Heart right ventricle (tissue), 16 donors: ENCODE measurements around the gene CLEC18A. TPM values are rescaled to one million over a fixed set of nuclear protein-coding genes. Genes with fewer than 3 reads are reported as not detected.
"Not testable (repeated sequence)": the region's sequence is repeated elsewhere in the genome, so short reads cannot be mapped to it uniquely, and the experiment has no call there.

Experiments used
- ATAC-seq, 8 donors: fragments of 200-7000 bp; cut with Tn5 transposase; one replicate each; pipeline ENCODE4 v1.9.1; 2020; ENCODE audit warnings: mild to moderate bottlenecking in 8 of 8, moderate library complexity in 8 of 8, moderate number of reproducible peaks in 1 of 8
- DNase-seq, 2 donors: peaks; one replicate each; pipeline ENCODE4 v3.0.0-alpha.2; 2020
- H3K27ac ChIP-seq, 10 donors: fragments of 200-600 bp; sonication (generic) in 2 of 10; one replicate each; pipeline versions ENCODE4 v1.5.0 to v1.8.0; 2020 to 2022; ENCODE audit warnings: mild to moderate bottlenecking in 3 of 10
- H3K27me3 ChIP-seq, 7 donors: fragments of 200-600 bp; one replicate each; pipeline ENCODE4 v1.8.0; 2021 to 2022; ENCODE audit warnings: mild to moderate bottlenecking in 2 of 7
- H3K36me3 ChIP-seq, 9 donors: fragments of 200-600 bp; sonication (generic) in 1 of 9; one replicate each; pipeline versions ENCODE4 v1.5.0 to v1.8.0; 2020 to 2022; ENCODE audit warnings: mild to moderate bottlenecking in 2 of 9
- H3K4me1 ChIP-seq, 9 donors: fragments of 200-600 bp; sonication (generic) in 1 of 9; one replicate each; pipeline versions ENCODE4 v1.5.0 to v1.8.0; 2020 to 2022; ENCODE audit warnings: mild to moderate bottlenecking in 4 of 9
- H3K4me3 ChIP-seq, 10 donors: fragments of 200-600 bp; sonication (generic) in 2 of 10; one replicate each; pipeline versions ENCODE4 v1.5.0 to v1.8.0; 2020 to 2022; ENCODE audit warnings: mild to moderate bottlenecking in 7 of 10, moderate library complexity in 2 of 10
- H3K9me3 ChIP-seq, 11 donors: fragments of 200-600 bp in 10 of 11; sonication (generic) in 2 of 11; one replicate each; pipeline versions ENCODE4 v1.5.0 to v1.8.0; 2013 to 2022; ENCODE audit warnings: mild to moderate bottlenecking in 2 of 11, control low read depth in 1 of 11, moderate library complexity in 1 of 11
- WGBS, 2 donors: extraction: QIAGEN DNeasy Blood & Tissue Kit; methylation state at CpG; one replicate each; pipeline ENCODE4 v1.1.7; 2013; ENCODE audit warnings: inconsistent platforms in 1 of 2; 5-methylcytosine and 5-hydroxymethylcytosine counted together
- intact Hi-C, 10 donors: fragments of 100-400 bp; cut with DNase I; formaldehyde crosslinking; loops; one replicate each; pipeline versions ENCODE4 v1.11.1 to v1.14.2; 2022
- microRNA-seq, 2 donors: library from miRNA; unstranded; fragments of <30 nt; microRNA quantifications; one replicate each; pipeline ENCODE4 v1.2.0, GENCODE V29; 2021
- polyA plus RNA-seq, 2 donors: library from polyadenylated mRNA; stranded (reverse); fragments of 200-250 nt; gene quantifications; one replicate each; pipeline ENCODE4 v1.2.3, GENCODE V29; 2013
- total RNA-seq, 10 donors: library from RNA; stranded (reverse); fragmentation: NEBNext Ultra II Directional in 3 of 10; extraction: Animal tissue kit (Norgen Biotek cat#: 25700) in 3 of 10; gene quantifications; one replicate each; pipeline versions ENCODE4 v1.2.1 to v1.2.4, GENCODE V29; 2021 to 2023
- donor health status: Arrhythmogenic right ventricular cardiomyopathy.
- donor health status: ischemic (EF 13 %, LVEDD 7.1; RV severe dilation, severe dysfunction).
- donor health status: healthy with polysubstance abuse.
- donor health status: DM: no; HTN: yes; CAD: no.
- donor health status: DM: no; HTN: no; CAD: no.
- donor health status: ischemic (EF 25% LVEDD 6.9; RV normal size, moderate dysfunction).
- donor health status: ischemic (EF 25% LVEDD 5.7; RV mildly dilated, moderate dysfunction).
- donor health status: healthy.
- donor health status: DM: yes; HTN: yes; CAD: no.
- donor health status: Ischemic cardiomyopathy.
- donor health status: ischemic (EF 35%, LVEDD 5.7; RV mildly dilated, moderate dysfunction).
- donor health status: nonischemic (EF 11% LVEDD 7.7; RV severe dilation, severe dysfunction).
- donor health status: DM: yes; HTN: yes; CAD: no.
- donor health status: PGD.
- donor health status: ischemic (EF 29% LVEDD 5.4; RV normal size, mild dysfunction).
- donor health status: nonischemic (EF 23%, LVEDD 6.1; RV moderate dilation, normal function).

Gene CLEC18A
- total and polyA plus RNA-seq, 12 donors, result 0.11 to 0.59 (median 0.34) TPM; not detected in 2

DNA sequence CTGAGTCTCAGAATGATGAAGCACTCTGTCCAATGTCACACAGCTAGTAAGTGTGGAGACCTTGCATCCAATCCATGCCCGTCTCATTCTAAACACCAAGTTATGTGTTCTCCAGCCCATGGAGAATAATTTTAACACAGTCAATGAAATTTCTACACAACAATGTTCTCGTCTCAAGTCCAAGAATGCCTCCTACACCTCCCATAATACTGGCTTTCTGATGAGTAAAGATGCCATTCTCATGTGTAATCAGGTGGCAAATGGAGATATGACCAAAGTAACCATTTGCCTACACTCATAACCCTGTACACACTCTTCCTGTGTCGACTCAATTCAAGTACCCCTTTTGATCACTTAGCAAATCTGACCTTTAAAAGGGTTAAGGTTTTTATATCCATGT is 46.8 kb downstream of the CLEC18A start:
- DNase-seq, H3K4me3 ChIP-seq, H3K27ac ChIP-seq, H3K9me3 ChIP-seq, ATAC-seq, H3K27me3 ChIP-seq, intact Hi-C loops: not testable (repeated sequence)
- Histone ChIP-seq H3K36me3 (peaks cover 0 to 35% (median 4%) of the 10 kb centered on the region in 9 donors), H3K4me1 (peaks cover 0 to 12% (median 0%) of the 10 kb centered on the region in 9 donors)
- WGBS, 2 donors, result 60% methylated on average over 3 of the region's 3 CpGs

- intact Hi-C loops, H3K27me3 ChIP-seq, DNase-seq, H3K9me3 ChIP-seq, ATAC-seq, H3K4me3 ChIP-seq: not testable (repeated sequence)
- 84 to 93% methylated on average over 9 of the region's 9 CpGs for WGBS, 2 donors
- Histone ChIP-seq H3K36me3 (peaks cover 0 to 41% (median 4%) of the 10 kb centered on the region in 9 donors), H3K4me1 (peaks cover 0 to 12% (median 0%) of the 10 kb centered on the region in 9 donors), H3K27ac (peak overlapping the region in 1 of 10 donors; percentile 34)
Observed at GRCh38 chr16:69999801-70000200, 48.7 kb downstream of the CLEC18A start.

GRCh38 chr16:70003511-70003910 is 52.4 kb downstream of the CLEC18A start:
- H3K27me3 ChIP-seq, DNase-seq, H3K9me3 ChIP-seq, H3K27ac ChIP-seq, H3K4me3 ChIP-seq, intact Hi-C loops, ATAC-seq: not testable (repeated sequence)
- Histone ChIP-seq H3K36me3 (peaks cover 0 to 42% (median 10%) of the 10 kb centered on the region in 9 donors), H3K4me1 (peaks cover 0 to 12% (median 0%) of the 10 kb centered on the region in 9 donors)
- 96 to 98% methylated on average over 2 of the region's 2 CpGs for WGBS, 2 donors

DNA sequence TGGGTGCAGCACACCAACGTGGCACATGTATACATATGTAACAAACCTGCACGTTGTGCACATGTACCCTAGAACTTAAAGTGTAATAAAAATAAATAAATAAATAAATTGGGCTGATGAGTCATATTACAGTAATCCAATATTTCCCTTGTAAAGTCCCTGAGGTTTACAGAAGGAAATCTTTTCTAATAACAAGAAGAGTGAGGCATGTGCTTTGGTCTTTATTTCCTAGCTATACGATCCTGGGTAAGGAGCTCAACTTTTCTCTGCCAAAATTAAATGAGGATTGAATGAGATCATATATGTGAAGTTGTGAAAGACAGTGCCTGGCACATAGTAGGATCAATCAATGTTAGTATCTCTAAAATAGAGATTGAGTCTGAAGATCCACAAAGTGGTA is 57.5 kb downstream of the CLEC18A start:
- H3K9me3 ChIP-seq, H3K27ac ChIP-seq, intact Hi-C loops, ATAC-seq, H3K4me1 ChIP-seq, H3K4me3 ChIP-seq, H3K27me3 ChIP-seq, DNase-seq: not testable (repeated sequence)
- WGBS, 2 donors, result 96 to 98% methylated on average over 3 of the region's 3 CpGs
- peaks cover 0 to 63% (median 11%) of the 10 kb centered on the region in 9 donors for H3K36me3 ChIP-seq

- H3K4me1 ChIP-seq, H3K9me3 ChIP-seq, H3K27me3 ChIP-seq, intact Hi-C loops, H3K4me3 ChIP-seq, ATAC-seq, H3K27ac ChIP-seq, DNase-seq: not testable (repeated sequence)
- H3K36me3 ChIP-seq, result peaks cover 0 to 83% (median 11%) of the 10 kb centered on the region in 9 donors
- 93 to 95% methylated on average over 8 of the region's 8 CpGs for WGBS, 2 donors
Observed at GRCh38 chr16:70010615-70011014, 59.5 kb downstream of the CLEC18A start.

- peaks cover 0 to 88% (median 11%) of the 10 kb centered on the region in 9 donors for H3K36me3 ChIP-seq
- WGBS, 2 donors, result 83 to 89% methylated on average over 10 of the region's 11 CpGs
- H3K27me3 ChIP-seq, intact Hi-C loops, DNase-seq, H3K4me1 ChIP-seq, H3K9me3 ChIP-seq, H3K27ac ChIP-seq, H3K4me3 ChIP-seq: not testable (repeated sequence)
- ATAC-seq, result peak in 3 of 8 donors; percentile 27 to 41 (median 40)
Observed at GRCh38 chr16:70011120-70011519, 60.0 kb downstream of the CLEC18A start.

GRCh38 chr16:70012354-70012753 is 61.2 kb downstream of the CLEC18A start:
- ATAC-seq, result peak in 1 of 8 donors; percentile 22
- 96% methylated on average over 11 of the region's 11 CpGs for WGBS, 2 donors
- H3K4me3 ChIP-seq, H3K4me1 ChIP-seq, H3K27ac ChIP-seq, H3K27me3 ChIP-seq, intact Hi-C loops, DNase-seq, H3K9me3 ChIP-seq: not testable (repeated sequence)
- peaks cover 0 to 84% (median 5%) of the 10 kb centered on the region in 9 donors for H3K36me3 ChIP-seq

DNA sequence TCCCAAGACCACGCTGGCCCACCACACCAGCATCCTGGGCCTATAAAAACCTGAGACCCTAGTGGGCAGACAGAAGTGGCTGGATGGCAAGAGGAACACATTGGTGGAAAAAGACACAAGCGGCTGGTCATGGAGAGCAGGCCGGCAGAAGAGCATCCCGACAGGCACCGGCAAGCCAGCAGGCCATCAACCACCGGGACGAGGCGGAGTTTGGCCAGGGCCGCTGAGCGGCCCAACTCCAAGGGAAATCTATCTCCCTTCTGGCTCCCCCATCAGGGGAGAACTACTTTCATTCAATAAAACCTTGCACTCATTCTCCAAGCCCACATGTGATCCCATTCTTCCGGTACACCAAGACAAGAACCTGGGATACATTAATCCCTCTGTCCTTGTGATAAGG is 61.8 kb downstream of the CLEC18A start:
- H3K4me1 ChIP-seq, DNase-seq, H3K27ac ChIP-seq, intact Hi-C loops, H3K4me3 ChIP-seq, ATAC-seq, H3K9me3 ChIP-seq, H3K27me3 ChIP-seq: not testable (repeated sequence)
- H3K36me3 ChIP-seq, result peaks cover 0 to 85% (median 5%) of the 10 kb centered on the region in 9 donors
- 92% methylated on average over 11 of the region's 11 CpGs for WGBS, 2 donors

Small RNAs within 50 kb of the gene (microRNA-seq; reads per million reads assigned to microRNA genes)
- gene MIR140, result 4,782 to 11,236 reads per million in 2 donors

Other genes with a start within 250 kb of the CLEC18A start
- gene NQO1, start 224.8 kb upstream of the CLEC18A start, total RNA-seq, result 10 to 100 TPM in 6 of 10 donors, 1 to 10 TPM in 4; 5.9 to 37.3 (median 12.2) TPM
- 10 to 100 TPM; 13.6 to 16.6 TPM for gene NQO1, start 224.8 kb upstream of the CLEC18A start, polyA plus RNA-seq
- gene NOB1, start 196.4 kb upstream of the CLEC18A start, total RNA-seq, result 10 to 100 TPM; 11.2 to 23.4 (median 15.6) TPM
- 10 to 100 TPM in 1 of 2 donors, 1 to 10 TPM in 1; 5.4 to 23.1 TPM for gene NOB1, start 196.4 kb upstream of the CLEC18A start, polyA plus RNA-seq
- gene WWP2, start 189.0 kb upstream of the CLEC18A start, total RNA-seq, result 10 to 100 TPM; 19.1 to 31.1 (median 21.2) TPM
- gene WWP2, start 189.0 kb upstream of the CLEC18A start, polyA plus RNA-seq, result 10 to 100 TPM in 1 of 2 donors, 1 to 10 TPM in 1; 9.0 to 13.1 TPM
- 10 to 100 TPM; 19.5 to 44.5 (median 31.6) TPM for gene PDPR, start 163.0 kb downstream of the CLEC18A start, total RNA-seq
- gene PDPR, start 163.0 kb downstream of the CLEC18A start, polyA plus RNA-seq, result 10 to 100 TPM in 1 of 2 donors, 1 to 10 TPM in 1; 4.4 to 10.2 TPM
- under 1 TPM in 5 of 10 donors, not detected in 5; 0.09 to 0.23 (median 0.20) TPM for gene CLEC18C, start 222.5 kb downstream of the CLEC18A start, total RNA-seq
- gene CLEC18C, start 222.5 kb downstream of the CLEC18A start, polyA plus RNA-seq, result under 1 TPM; 0.16 to 0.37 TPM